NB4 (cell line): Measurements from ENCODE around the gene PLEKHM2.

Source experiments
- DNase-seq: peaks from one replicate; pipeline ENCODE4 v3.0.0; 2010; ENCODE audit warnings: low read depth
- H3K4me3 ChIP-seq: one replicate; pipeline ENCODE4 v1.5.1; 2011; ENCODE audit warnings: mild to moderate bottlenecking, low read depth, low read length, moderate library complexity
- MYC ChIP-seq: IDR thresholded peaks from 2 replicates; pipeline ENCODE4 v1.6.1; 2011; ENCODE audit warnings: low read depth, low read length
- POLR2A ChIP-seq: IDR thresholded peaks from 2 replicates; pipeline ENCODE4 v1.6.1; 2011; ENCODE audit warnings: mild to moderate bottlenecking; ENCODE audit not compliant: insufficient read length; ENCODE audit errors: extremely low read depth
- TF ChIP-seq, protein P1 (sequence below): IDR thresholded peaks from 2 replicates; pipeline ENCODE4 v1.6.1; 2011; ENCODE audit warnings: low read depth, low read length
- TF ChIP-seq, protein P2 (sequence below): IDR thresholded peaks from one replicate; pipeline ENCODE4 v1.5.1; 2012; ENCODE audit warnings: low read depth, low read length

The PLEKHM2 gene

DNA sequence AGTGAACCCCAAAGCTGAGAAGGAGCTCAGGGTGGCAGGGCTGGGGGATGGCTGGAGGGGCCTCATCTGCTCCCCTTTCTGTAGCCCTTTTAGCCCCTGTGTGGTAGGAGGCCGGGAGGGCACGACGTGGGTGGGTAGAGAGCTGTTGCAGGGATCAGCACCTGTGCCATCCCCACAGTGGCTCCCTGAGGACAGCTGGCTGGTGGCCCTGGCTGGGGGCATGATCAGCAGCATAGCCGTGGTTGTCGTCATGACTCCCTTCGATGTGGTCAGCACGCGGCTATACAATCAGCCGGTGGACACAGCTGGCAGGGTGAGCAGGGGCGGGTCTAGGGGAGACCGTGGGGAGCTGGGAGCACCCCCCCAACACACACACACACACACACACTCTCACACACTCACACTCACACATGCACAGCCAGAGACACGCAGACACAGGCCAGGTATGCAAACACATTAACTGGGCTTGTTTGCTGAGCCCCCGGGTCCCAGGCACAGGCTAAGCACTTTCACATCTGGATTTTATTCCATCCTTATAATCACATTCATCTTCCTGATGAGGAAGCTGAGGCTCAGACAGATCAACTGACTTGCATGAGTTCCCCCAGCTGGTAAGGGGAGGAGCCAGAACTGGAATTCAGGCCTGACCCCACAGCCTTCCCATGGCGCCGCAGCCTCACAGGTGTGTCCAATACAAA, 54.4 kb downstream of the PLEKHM2 start:
- H3K4me3 ChIP-seq, result no peak overlapping the region
- no peak for DNase-seq
- TF ChIP-seq, protein P1, sequence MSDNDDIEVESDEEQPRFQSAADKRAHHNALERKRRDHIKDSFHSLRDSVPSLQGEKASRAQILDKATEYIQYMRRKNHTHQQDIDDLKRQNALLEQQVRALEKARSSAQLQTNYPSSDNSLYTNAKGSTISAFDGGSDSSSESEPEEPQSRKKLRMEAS, result no peak
- no peak for TF ChIP-seq MYC
- TF ChIP-seq, protein P2, sequence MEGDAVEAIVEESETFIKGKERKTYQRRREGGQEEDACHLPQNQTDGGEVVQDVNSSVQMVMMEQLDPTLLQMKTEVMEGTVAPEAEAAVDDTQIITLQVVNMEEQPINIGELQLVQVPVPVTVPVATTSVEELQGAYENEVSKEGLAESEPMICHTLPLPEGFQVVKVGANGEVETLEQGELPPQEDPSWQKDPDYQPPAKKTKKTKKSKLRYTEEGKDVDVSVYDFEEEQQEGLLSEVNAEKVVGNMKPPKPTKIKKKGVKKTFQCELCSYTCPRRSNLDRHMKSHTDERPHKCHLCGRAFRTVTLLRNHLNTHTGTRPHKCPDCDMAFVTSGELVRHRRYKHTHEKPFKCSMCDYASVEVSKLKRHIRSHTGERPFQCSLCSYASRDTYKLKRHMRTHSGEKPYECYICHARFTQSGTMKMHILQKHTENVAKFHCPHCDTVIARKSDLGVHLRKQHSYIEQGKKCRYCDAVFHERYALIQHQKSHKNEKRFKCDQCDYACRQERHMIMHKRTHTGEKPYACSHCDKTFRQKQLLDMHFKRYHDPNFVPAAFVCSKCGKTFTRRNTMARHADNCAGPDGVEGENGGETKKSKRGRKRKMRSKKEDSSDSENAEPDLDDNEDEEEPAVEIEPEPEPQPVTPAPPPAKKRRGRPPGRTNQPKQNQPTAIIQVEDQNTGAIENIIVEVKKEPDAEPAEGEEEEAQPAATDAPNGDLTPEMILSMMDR, result no peak
- TF ChIP-seq POLR2A, result no peak

DNA sequence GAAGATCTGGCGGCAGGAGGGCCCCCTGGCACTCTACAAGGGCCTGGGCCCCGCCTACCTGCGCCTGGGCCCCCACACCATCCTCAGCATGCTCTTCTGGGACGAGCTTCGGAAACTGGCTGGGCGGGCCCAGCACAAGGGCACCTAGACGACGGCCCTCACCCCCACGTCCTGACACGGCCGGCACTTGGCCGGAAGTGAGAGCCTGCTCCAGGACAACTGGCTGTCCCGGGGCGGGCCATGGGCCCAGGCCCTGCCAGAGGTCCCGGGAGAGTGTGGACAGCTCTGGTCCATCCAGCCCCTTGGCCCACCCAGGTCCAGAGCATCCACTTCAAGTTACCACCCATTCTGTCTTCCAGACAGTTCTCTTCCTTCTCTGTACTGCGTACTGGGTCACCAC, 55.1 kb downstream of the PLEKHM2 start:
- TF ChIP-seq POLR2A (no peak), MYC (no peak)
- TF ChIP-seq, protein P2, result no peak
- TF ChIP-seq, protein P1, result no peak
- DNase-seq, result no peak
- H3K4me3 ChIP-seq, result no peak overlapping the region

DNA sequence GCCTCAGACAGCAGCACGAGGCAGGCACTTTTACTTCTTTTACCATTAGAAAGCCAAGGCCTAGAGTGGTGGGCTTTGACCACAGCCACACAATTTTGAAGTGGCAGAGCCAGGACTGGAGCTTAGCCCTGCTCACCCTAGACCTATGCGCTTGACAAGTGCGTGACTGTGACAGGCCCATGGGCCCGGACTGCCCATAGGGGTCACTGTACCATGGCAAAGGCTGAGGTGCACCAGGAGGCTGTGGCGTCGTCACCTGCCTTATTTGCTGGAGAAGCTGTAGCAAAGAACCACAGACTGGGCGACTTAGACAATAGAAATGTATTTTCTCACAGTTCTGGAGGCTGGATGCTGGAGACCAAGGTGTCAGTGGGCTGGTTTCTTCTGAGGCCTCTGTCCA, 55.6 kb downstream of the PLEKHM2 start:
- no peak overlapping the region for H3K4me3 ChIP-seq
- TF ChIP-seq, protein P2, result peak; percentile 18
- no peak for TF ChIP-seq MYC
- TF ChIP-seq POLR2A, result no peak
- DNase-seq, result no peak

DNA sequence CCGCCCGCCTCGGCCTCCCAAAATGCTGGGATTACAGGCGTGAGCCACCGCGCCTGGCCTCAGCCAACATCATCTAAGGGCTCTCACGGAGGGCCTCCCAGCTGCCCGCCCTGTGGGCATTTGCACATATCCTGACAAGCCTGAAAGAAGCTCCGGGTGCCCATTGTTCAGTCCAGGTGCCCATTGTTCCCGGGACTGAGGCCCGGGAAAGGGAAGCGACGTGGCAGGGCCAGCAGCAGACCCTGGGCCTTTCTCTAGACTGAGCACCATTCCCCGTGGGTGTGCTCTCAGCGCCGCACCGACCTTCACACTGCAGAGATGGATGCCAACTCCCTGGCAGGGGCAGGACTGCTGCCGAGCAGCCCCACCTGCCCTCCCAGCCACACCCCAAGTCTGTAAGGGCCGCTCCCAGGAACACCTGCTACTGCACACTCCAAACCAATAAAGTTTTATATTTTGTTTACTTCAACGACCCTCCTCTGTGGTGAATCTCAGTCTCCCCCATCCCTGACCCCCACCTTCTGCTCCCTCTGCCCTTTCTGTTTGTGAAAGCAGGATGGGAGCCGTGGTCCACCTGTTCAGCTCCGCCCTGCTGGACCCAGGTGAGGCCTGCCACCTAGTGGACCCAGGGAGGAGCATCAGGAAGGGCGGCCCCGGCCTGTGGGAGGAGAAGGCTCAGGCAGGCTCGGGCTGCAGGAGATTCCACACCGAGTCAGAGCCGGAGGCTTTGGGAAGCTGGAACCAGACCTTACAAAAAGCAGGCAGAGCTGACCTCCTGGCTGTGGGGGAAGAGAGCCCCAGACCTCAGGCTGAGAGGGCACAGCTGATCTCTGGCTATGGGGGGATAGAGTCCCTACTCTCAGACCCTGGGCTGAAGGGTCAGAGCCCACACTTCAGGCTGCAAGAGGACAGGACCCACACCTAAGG, 57.1 kb downstream of the PLEKHM2 start:
- no peak overlapping the region for H3K4me3 ChIP-seq
- peak; percentile 66 for DNase-seq
- TF ChIP-seq, protein P2, result peak; percentile 67
- TF ChIP-seq, protein P1, result no peak

DNA sequence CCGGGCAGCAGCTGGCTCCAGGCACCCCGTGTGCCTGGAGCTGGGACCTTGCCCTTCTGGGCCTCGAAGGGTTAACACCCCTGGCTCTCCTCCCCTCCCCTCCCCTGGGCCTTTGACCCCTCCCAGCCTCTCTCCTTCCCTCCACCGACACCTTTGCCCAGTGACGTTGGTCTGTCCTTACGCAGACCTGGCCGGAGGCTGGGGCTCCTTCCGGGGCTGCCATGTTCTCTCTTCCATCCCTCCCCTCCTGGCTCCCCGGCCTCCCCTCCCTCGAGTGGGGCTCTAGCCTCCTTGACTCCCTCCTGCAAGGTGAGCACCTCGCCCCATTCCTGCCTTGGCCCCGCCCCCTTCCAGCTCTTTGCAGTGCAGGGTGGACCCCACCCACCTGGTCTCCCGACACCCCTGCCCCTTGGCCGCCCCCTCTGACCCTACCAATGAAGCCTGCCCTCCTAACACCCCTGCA, 58.2 kb downstream of the PLEKHM2 start, which contains the start of gene TMEM82:
TSS of gene TMEM82 (plus strand) at position 161 of the 463 bp plus-strand sequence. CDS start at position 222, 61 bp downstream.
- no peak for DNase-seq
- H3K4me3 ChIP-seq, result no peak within 1 kb of the TSS
- TF ChIP-seq, protein P1, result no peak
- TF ChIP-seq, protein P2, result no peak
- no peak for TF ChIP-seq MYC
- TF ChIP-seq POLR2A, result no peak
